ENCODE measurements around the gene TXNL4A. TPM values are rescaled to one million over a fixed set of nuclear protein-coding genes. Genes with fewer than 3 reads are reported as not detected.

The TXNL4A gene, protein sequence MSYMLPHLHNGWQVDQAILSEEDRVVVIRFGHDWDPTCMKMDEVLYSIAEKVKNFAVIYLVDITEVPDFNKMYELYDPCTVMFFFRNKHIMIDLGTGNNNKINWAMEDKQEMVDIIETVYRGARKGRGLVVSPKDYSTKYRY
- total RNA-seq (10 to 100 TPM; 37.4 to 47.0 TPM), polyA plus RNA-seq (ENCODE audit: insufficient read depth, low read depth, low replicate concordance) (158 TPM)
- long read RNA-seq, donor 1, transcript TXNL4A-201 (3 exons, 3,504 nt): major isoform, 54 of 65 reads
- long read RNA-seq, donor 1, transcript TXNL4A-203 (3 exons, 1,185 nt): minor isoform, 6 of 65 reads
- long read RNA-seq, donor 1, partial matches to known transcripts: 0 of 65 reads
- long read RNA-seq, donor 1, other reads (novel, unspliced or antisense): 0 of 65 reads
- long read RNA-seq, donor 2, transcript TXNL4A-201 (3 exons, 3,504 nt): major isoform, 48 of 51 reads
- long read RNA-seq, donor 2, partial matches to known transcripts: 0 of 51 reads
- long read RNA-seq, donor 2, other reads (novel, unspliced or antisense): 0 of 51 reads

DNA sequence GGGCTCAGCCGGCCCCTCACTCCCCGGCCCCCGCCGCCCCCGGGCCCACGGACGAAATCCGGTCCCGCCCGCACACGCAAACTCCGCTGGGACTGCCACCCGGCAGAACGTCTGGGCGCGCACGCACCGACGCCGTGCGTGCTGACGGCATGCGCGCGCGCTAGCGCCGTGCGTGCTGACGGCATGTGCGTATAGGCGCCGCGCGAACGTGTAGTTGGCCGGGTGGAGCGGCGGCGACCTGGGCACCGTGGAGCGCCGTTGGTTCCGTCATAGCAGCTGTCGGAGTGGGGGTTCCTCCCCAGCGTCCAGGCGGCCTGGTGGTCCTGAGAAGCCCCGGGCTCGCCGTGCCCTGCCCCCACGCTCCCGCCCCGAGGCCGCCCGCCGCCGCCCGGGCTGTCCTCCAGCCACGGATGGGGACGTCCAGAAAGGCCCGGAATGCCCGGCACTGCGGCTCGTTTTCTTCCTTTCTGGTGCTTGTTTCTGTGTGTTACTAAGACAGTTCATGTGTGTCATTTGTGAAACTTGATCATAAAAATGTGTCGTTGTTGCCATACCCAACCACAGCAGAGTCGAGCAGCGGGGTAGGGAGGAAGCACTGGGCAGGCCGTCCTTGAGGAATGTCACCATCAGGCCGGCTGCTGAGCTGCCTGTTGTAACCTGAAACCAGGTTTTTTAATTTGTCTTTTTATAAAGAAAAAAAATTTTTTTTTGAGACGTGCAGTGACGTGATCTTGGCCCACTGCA is at the start of gene TXNL4A:
TSS of gene TXNL4A (minus strand) at position 113 of the 744 bp plus-strand sequence. CDS start 171 bp downstream, outside the sequence.
- peak; percentile 18 for TF ChIP-seq POLR2A (IDR thresholded peaks at IDR 0.05)
- TF ChIP-seq, protein P1, sequence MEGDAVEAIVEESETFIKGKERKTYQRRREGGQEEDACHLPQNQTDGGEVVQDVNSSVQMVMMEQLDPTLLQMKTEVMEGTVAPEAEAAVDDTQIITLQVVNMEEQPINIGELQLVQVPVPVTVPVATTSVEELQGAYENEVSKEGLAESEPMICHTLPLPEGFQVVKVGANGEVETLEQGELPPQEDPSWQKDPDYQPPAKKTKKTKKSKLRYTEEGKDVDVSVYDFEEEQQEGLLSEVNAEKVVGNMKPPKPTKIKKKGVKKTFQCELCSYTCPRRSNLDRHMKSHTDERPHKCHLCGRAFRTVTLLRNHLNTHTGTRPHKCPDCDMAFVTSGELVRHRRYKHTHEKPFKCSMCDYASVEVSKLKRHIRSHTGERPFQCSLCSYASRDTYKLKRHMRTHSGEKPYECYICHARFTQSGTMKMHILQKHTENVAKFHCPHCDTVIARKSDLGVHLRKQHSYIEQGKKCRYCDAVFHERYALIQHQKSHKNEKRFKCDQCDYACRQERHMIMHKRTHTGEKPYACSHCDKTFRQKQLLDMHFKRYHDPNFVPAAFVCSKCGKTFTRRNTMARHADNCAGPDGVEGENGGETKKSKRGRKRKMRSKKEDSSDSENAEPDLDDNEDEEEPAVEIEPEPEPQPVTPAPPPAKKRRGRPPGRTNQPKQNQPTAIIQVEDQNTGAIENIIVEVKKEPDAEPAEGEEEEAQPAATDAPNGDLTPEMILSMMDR (IDR thresholded peaks at IDR 0.05): no peak

DNA sequence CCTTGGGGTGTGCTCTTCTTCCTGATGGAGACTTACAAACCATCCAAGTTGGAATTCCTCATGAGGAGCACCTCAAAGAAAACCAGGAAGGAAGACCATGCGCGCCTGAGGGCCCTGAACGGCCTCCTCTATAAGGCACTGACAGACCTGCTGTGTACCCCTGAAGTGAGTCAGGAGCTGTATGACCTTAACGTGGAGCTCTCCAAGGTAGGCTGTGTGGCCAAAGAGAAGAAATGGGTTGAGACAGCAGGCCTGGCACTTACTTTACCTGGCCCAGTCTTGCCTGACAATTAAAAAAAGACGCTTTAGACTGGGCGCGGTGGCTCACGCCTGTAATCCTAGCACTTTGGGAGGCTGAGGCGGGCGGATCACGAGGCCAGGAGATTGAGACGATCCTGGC is 48.9 kb upstream of the TXNL4A start:
- intact Hi-C loops (cut with DNase I; ENCODE audit: low total_unique reads): no loop called here
- 94 to 95% methylated on average over 11 to 12 of the region's 12 CpGs for WGBS, 2 donors
- Histone ChIP-seq H3K4me3 (no peak overlapping the region), H3K36me3 (ENCODE audit: low read depth, missing control alignments) (no peaks in the 10 kb centered on the region), H3K27ac (no peak overlapping the region), H3K4me1 (peaks cover 10% of the 10 kb centered on the region), H3K9me3 (no peaks in the 10 kb centered on the region), H3K27me3 (no peaks in the 10 kb centered on the region)
- TF ChIP-seq, protein P1 (IDR thresholded peaks at IDR 0.05): no peak
- no peak for TF ChIP-seq POLR2A (IDR thresholded peaks at IDR 0.05)
- no peak for DNase-seq

More for the DNA sequence above, at the start of gene TXNL4A:
- 1 to 2% methylated on average over 8 to 64 of the region's 71 CpGs for WGBS, 2 donors
- Histone ChIP-seq H3K36me3 (ENCODE audit: low read depth, missing control alignments) (no peaks in the 10 kb centered on the region), H3K27me3 (no peaks in the 10 kb centered on the region), H3K4me3 (peak within 1 kb of the TSS; percentile 87 to 99), H3K4me1 (peaks cover 3% of the 10 kb centered on the region), H3K9me3 (no peaks in the 10 kb centered on the region), H3K27ac (peak within 1 kb of the TSS; percentile 96 to 97)
- DNase-seq: peak; percentile 91
- intact Hi-C loops (cut with DNase I; ENCODE audit: low total_unique reads): no loop called here

DNA sequence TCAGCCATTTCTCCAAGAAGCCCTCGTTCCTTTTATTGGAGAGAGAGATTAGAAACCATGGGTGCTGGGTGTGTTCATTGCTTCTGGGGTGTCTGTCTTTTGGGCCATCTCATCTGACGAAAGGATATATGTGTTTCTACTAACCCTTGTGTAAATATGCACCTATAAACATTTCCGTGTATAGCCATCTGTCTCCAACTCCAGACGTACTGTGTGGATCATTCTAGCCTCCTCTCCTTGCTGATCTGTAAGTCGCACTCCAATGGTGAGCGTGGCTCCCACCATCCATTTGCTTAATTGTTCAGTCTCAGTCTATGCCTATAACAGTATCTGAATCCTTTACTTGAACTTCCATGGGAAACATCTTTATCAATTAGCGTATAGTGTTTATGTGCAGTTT is 47.6 kb upstream of the TXNL4A start:
- whole genome bisulfite sequencing, 2 donors: 82 to 95% methylated on average over 7 of the region's 7 CpGs
- H3K27ac ChIP-seq: no peak overlapping the region
- no peaks in the 10 kb centered on the region for H3K27me3 ChIP-seq
- no peak for DNase-seq
- TF ChIP-seq, protein P1 (IDR thresholded peaks at IDR 0.05): no peak
- TF ChIP-seq POLR2A (IDR thresholded peaks at IDR 0.05): no peak
- peaks cover 10% of the 10 kb centered on the region for H3K4me1 ChIP-seq
- intact Hi-C loops (cut with DNase I; ENCODE audit: low total_unique reads): no loop called here
- H3K9me3 ChIP-seq: no peaks in the 10 kb centered on the region
- no peak overlapping the region for H3K4me3 ChIP-seq
- no peaks in the 10 kb centered on the region for H3K36me3 ChIP-seq (ENCODE audit: low read depth, missing control alignments)

DNA sequence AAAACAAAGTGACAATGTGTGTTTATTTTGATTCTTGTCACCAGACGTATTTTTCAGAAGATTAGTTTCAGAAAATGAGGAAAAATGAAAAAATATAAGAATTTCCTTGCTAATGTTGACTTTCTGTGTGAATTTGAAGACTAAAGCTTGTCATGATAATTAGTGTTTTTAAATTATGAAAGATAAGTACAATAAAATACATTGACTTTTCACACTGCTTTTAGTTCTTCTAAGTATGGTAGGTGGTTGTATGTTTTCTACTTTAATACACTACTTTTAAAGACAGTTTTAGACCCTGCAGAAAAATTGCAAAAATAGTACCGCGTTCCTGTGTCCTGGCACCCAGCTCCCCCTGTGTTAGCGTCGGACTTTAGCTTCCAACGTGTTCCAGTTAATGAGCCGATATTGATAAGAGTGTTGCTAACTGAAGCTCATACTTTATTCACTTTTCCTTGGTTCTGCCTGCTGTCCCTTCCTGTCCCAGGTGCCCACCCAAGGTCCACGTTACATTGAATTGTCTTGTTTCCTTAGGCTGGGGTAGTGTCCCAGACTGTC is 46.6 kb upstream of the TXNL4A start:
- H3K27me3 ChIP-seq: no peaks in the 10 kb centered on the region
- WGBS, 2 donors: 1 to 6% methylated on average over 8 of the region's 8 CpGs
- H3K4me1 ChIP-seq: peaks cover 10% of the 10 kb centered on the region
- no peak for DNase-seq
- intact Hi-C loops (cut with DNase I; ENCODE audit: low total_unique reads): no loop called here
- TF ChIP-seq, protein P1 (IDR thresholded peaks at IDR 0.05): no peak
- no peak for TF ChIP-seq POLR2A (IDR thresholded peaks at IDR 0.05)
- peak overlapping the region; percentile 78 to 92 for H3K4me3 ChIP-seq
- no peaks in the 10 kb centered on the region for H3K36me3 ChIP-seq (ENCODE audit: low read depth, missing control alignments)
- H3K27ac ChIP-seq: peak overlapping the region; percentile 85 to 92
- no peaks in the 10 kb centered on the region for H3K9me3 ChIP-seq

Data from testis (tissue), 5 donors.